ENCODE results near the gene AP3B2.

The AP3B2 gene

GRCh38 chr15:82662641-82663040 lies 47.0 kb downstream of the AP3B2 start:
- POLR2A ChIA-PET, result no interaction called here
- Histone ChIP-seq H3K4me3 (ENCODE audit: control insufficient read depth in 1 of 7, extremely low read depth in 1 of 7, insufficient read depth in 4 of 7, low read depth in 2 of 7, low read length in 6 of 7) (no peak overlapping the region), H3K27ac (ENCODE audit: insufficient read depth in 1 of 2, low read depth in 1 of 2, low read length in 2 of 2, poor library complexity in 1 of 2, severe bottlenecking in 2 of 2) (no peak overlapping the region), H3K9me3 (ENCODE audit: control extremely low read depth in 1 of 5, control insufficient read depth in 4 of 5, insufficient read depth in 2 of 5, low read depth in 1 of 5, low read length in 4 of 5) (no peaks in the 10 kb centered on the region), H3K4me1 (ENCODE audit: control extremely low read depth in 1 of 4, control insufficient read depth in 4 of 4, insufficient read depth in 4 of 4, low read length in 3 of 4) (no peaks in the 10 kb centered on the region), H3K36me3 (ENCODE audit: control insufficient read depth in 4 of 4, insufficient read depth in 4 of 4, low read length in 3 of 4) (no peaks in the 10 kb centered on the region), H3K27me3 (replicated peaks in 2 of 5; ENCODE audit: control insufficient read depth in 4 of 5, insufficient read depth in 5 of 5, low read length in 4 of 5) (peaks cover 0 to 5% (median 0%) of the 10 kb centered on the region in 5 experiments)
- WGBS (ENCODE audit: insufficient coverage), result 94% methylated on average over 9 of the region's 9 CpGs
- no peak for DNase-seq
- CTCF ChIA-PET, result no interaction called here

DNA sequence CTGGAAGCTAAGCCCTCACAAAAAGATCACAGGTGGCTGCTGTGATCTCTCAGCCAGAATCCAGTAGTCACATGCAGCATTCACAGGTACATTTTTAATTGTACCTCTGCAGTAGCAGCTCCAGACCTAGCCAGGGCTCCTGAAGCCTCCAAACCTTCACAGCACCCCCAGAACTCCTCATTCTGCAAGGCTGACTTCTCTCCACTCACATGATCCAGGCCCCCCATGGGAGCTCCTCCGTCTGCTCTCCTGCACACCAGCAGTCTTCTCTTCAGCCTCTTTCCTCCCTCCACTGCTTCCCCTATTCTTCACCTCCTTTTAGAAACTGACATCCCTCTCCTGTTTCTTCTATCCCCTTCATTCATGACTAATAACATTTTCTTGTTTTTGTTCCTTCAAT lies 49.3 kb downstream of the AP3B2 start:
- Histone ChIP-seq H3K4me3 (ENCODE audit: control insufficient read depth in 1 of 7, extremely low read depth in 1 of 7, insufficient read depth in 4 of 7, low read depth in 2 of 7, low read length in 6 of 7) (no peak overlapping the region), H3K27me3 (replicated peaks in 2 of 5; ENCODE audit: control insufficient read depth in 4 of 5, insufficient read depth in 5 of 5, low read length in 4 of 5) (peaks cover 0 to 11% (median 0%) of the 10 kb centered on the region in 5 experiments), H3K9me3 (ENCODE audit: control extremely low read depth in 1 of 5, control insufficient read depth in 4 of 5, insufficient read depth in 2 of 5, low read depth in 1 of 5, low read length in 4 of 5) (no peaks in the 10 kb centered on the region), H3K27ac (ENCODE audit: insufficient read depth in 1 of 2, low read depth in 1 of 2, low read length in 2 of 2, poor library complexity in 1 of 2, severe bottlenecking in 2 of 2) (no peak overlapping the region), H3K36me3 (ENCODE audit: control insufficient read depth in 4 of 4, insufficient read depth in 4 of 4, low read length in 3 of 4) (no peaks in the 10 kb centered on the region), H3K4me1 (ENCODE audit: control extremely low read depth in 1 of 4, control insufficient read depth in 4 of 4, insufficient read depth in 4 of 4, low read length in 3 of 4) (no peaks in the 10 kb centered on the region)
- CTCF ChIA-PET, result interaction anchor here (1.3 to 1.8 kb wide), 2 partner anchors 15 to 19 kb away, joined by 3 to 5 read pairs; no protein-coding TSS in a partner anchor
- POLR2A ChIA-PET, result no interaction called here
- DNase-seq, result no peak
- 100% methylated on average over 1 of the region's 1 CpG for WGBS (ENCODE audit: insufficient coverage)

GRCh38 chr15:82656641-82657266 lies 52.9 kb downstream of the AP3B2 start:
- no peaks in the 10 kb centered on the region for H3K9me3 ChIP-seq (ENCODE audit: control extremely low read depth in 1 of 5, control insufficient read depth in 4 of 5, insufficient read depth in 2 of 5, low read depth in 1 of 5, low read length in 4 of 5)
- WGBS (ENCODE audit: insufficient coverage), result 76% methylated on average over 5 of the region's 7 CpGs
- no peaks in the 10 kb centered on the region for H3K36me3 ChIP-seq (ENCODE audit: control insufficient read depth in 4 of 4, insufficient read depth in 4 of 4, low read length in 3 of 4)
- ChIA-PET CTCF (no interaction called here), POLR2A (no interaction called here)
- H3K4me3 ChIP-seq (ENCODE audit: control insufficient read depth in 1 of 7, extremely low read depth in 1 of 7, insufficient read depth in 4 of 7, low read depth in 2 of 7, low read length in 6 of 7), result no peak overlapping the region
- no peak overlapping the region for H3K27ac ChIP-seq (ENCODE audit: insufficient read depth in 1 of 2, low read depth in 1 of 2, low read length in 2 of 2, poor library complexity in 1 of 2, severe bottlenecking in 2 of 2)
- no peaks in the 10 kb centered on the region for H3K4me1 ChIP-seq (ENCODE audit: control extremely low read depth in 1 of 4, control insufficient read depth in 4 of 4, insufficient read depth in 4 of 4, low read length in 3 of 4)
- H3K27me3 ChIP-seq (replicated peaks in 2 of 5; ENCODE audit: control insufficient read depth in 4 of 5, insufficient read depth in 5 of 5, low read length in 4 of 5), result peaks cover 0 to 18% (median 0%) of the 10 kb centered on the region in 5 experiments
- DNase-seq, result no peak

- no peaks in the 10 kb centered on the region for H3K36me3 ChIP-seq (ENCODE audit: control insufficient read depth in 4 of 4, insufficient read depth in 4 of 4, low read length in 3 of 4)
- ChIA-PET POLR2A (no interaction called here), CTCF (no interaction called here)
- 100% methylated on average over 3 of the region's 3 CpGs for WGBS (ENCODE audit: insufficient coverage)
- no peak overlapping the region for H3K4me3 ChIP-seq (ENCODE audit: control insufficient read depth in 1 of 7, extremely low read depth in 1 of 7, insufficient read depth in 4 of 7, low read depth in 2 of 7, low read length in 6 of 7)
- H3K27ac ChIP-seq (ENCODE audit: insufficient read depth in 1 of 2, low read depth in 1 of 2, low read length in 2 of 2, poor library complexity in 1 of 2, severe bottlenecking in 2 of 2), result no peak overlapping the region
- no peak for DNase-seq
- H3K27me3 ChIP-seq (replicated peaks in 2 of 5; ENCODE audit: control insufficient read depth in 4 of 5, insufficient read depth in 5 of 5, low read length in 4 of 5), result peaks cover 0 to 18% (median 0%) of the 10 kb centered on the region in 5 experiments
- no peaks in the 10 kb centered on the region for H3K9me3 ChIP-seq (ENCODE audit: control extremely low read depth in 1 of 5, control insufficient read depth in 4 of 5, insufficient read depth in 2 of 5, low read depth in 1 of 5, low read length in 4 of 5)
- no peaks in the 10 kb centered on the region for H3K4me1 ChIP-seq (ENCODE audit: control extremely low read depth in 1 of 4, control insufficient read depth in 4 of 4, insufficient read depth in 4 of 4, low read length in 3 of 4)
Observed at GRCh38 chr15:82655606-82656005, 54.1 kb downstream of the AP3B2 start.

DNA sequence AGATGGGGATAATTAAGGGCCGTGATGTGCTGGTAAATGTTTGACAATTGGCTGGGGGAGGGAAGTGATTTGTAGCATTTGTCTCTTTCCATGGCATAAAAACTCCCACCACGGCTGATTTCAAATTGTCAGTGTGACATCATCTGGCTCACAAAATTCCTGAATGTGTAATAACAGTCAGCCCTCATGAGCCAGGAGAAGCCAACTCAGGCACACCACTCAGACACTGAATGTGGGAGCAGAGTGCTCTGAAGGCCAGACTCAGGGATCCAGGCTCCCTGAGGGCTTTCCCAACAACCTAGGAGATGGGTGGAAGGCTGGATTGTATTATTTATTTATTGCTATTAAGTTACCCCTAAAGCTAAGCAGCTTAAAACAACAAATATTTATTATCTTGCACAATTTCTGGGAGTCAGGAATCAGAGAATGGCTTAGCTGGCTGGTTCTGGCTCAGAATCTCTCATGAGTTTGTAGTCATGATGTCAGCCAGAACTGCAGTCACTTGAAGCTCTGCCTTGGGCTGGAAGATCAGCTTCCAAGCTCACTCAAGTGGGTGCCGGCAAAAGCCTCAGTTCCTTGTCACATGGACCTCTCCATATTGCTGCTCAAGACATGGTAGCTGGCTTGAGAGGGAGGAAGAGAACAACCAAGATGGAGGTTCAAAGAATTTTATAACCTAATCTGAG lies 56.0 kb downstream of the AP3B2 start:
- ChIA-PET POLR2A (no interaction called here), CTCF (no interaction called here)
- 100% methylated on average over 1 of the region's 3 CpGs for WGBS (ENCODE audit: insufficient coverage)
- Histone ChIP-seq H3K27ac (ENCODE audit: insufficient read depth in 1 of 2, low read depth in 1 of 2, low read length in 2 of 2, poor library complexity in 1 of 2, severe bottlenecking in 2 of 2) (no peak overlapping the region), H3K9me3 (ENCODE audit: control extremely low read depth in 1 of 5, control insufficient read depth in 4 of 5, insufficient read depth in 2 of 5, low read depth in 1 of 5, low read length in 4 of 5) (no peaks in the 10 kb centered on the region), H3K4me3 (ENCODE audit: control insufficient read depth in 1 of 7, extremely low read depth in 1 of 7, insufficient read depth in 4 of 7, low read depth in 2 of 7, low read length in 6 of 7) (no peak overlapping the region), H3K4me1 (ENCODE audit: control extremely low read depth in 1 of 4, control insufficient read depth in 4 of 4, insufficient read depth in 4 of 4, low read length in 3 of 4) (peaks cover 0 to 3% (median 0%) of the 10 kb centered on the region in 4 experiments), H3K27me3 (replicated peaks in 2 of 5; ENCODE audit: control insufficient read depth in 4 of 5, insufficient read depth in 5 of 5, low read length in 4 of 5) (peaks cover 0 to 29% (median 7%) of the 10 kb centered on the region in 5 experiments), H3K36me3 (ENCODE audit: control insufficient read depth in 4 of 4, insufficient read depth in 4 of 4, low read length in 3 of 4) (no peaks in the 10 kb centered on the region)
- DNase-seq, result no peak

GRCh38 chr15:82651708-82652107 lies 58.0 kb downstream of the AP3B2 start:
- H3K4me1 ChIP-seq (ENCODE audit: control extremely low read depth in 1 of 4, control insufficient read depth in 4 of 4, insufficient read depth in 4 of 4, low read length in 3 of 4), result peaks cover 0 to 19% (median 14%) of the 10 kb centered on the region in 4 experiments
- ChIA-PET CTCF (no interaction called here), POLR2A (no interaction called here)
- WGBS (ENCODE audit: insufficient coverage), result 83% methylated on average over 1 of the region's 2 CpGs
- no peak overlapping the region for H3K4me3 ChIP-seq (ENCODE audit: control insufficient read depth in 1 of 7, extremely low read depth in 1 of 7, insufficient read depth in 4 of 7, low read depth in 2 of 7, low read length in 6 of 7)
- H3K27me3 ChIP-seq (replicated peaks in 2 of 5; ENCODE audit: control insufficient read depth in 4 of 5, insufficient read depth in 5 of 5, low read length in 4 of 5), result peaks cover 0 to 33% (median 24%) of the 10 kb centered on the region in 5 experiments
- DNase-seq, result no peak
- no peaks in the 10 kb centered on the region for H3K36me3 ChIP-seq (ENCODE audit: control insufficient read depth in 4 of 4, insufficient read depth in 4 of 4, low read length in 3 of 4)
- no peak overlapping the region for H3K27ac ChIP-seq (ENCODE audit: insufficient read depth in 1 of 2, low read depth in 1 of 2, low read length in 2 of 2, poor library complexity in 1 of 2, severe bottlenecking in 2 of 2)
- peaks cover 0 to 3% (median 0%) of the 10 kb centered on the region in 5 experiments for H3K9me3 ChIP-seq (ENCODE audit: control extremely low read depth in 1 of 5, control insufficient read depth in 4 of 5, insufficient read depth in 2 of 5, low read depth in 1 of 5, low read length in 4 of 5)

- H3K4me1 ChIP-seq (ENCODE audit: control extremely low read depth in 1 of 4, control insufficient read depth in 4 of 4, insufficient read depth in 4 of 4, low read length in 3 of 4), result peaks cover 0 to 29% (median 19%) of the 10 kb centered on the region in 4 experiments
- CTCF ChIA-PET, result interaction anchor here (0.9 to 1.6 kb wide), 2 partner anchors 16 to 155 kb away, joined by 3 read pairs; no protein-coding TSS in a partner anchor
- H3K27ac ChIP-seq (ENCODE audit: insufficient read depth in 1 of 2, low read depth in 1 of 2, low read length in 2 of 2, poor library complexity in 1 of 2, severe bottlenecking in 2 of 2), result no peak overlapping the region
- peaks cover 0 to 42% (median 39%) of the 10 kb centered on the region in 5 experiments for H3K27me3 ChIP-seq (replicated peaks in 2 of 5; ENCODE audit: control insufficient read depth in 4 of 5, insufficient read depth in 5 of 5, low read length in 4 of 5)
- no peak overlapping the region for H3K4me3 ChIP-seq (ENCODE audit: control insufficient read depth in 1 of 7, extremely low read depth in 1 of 7, insufficient read depth in 4 of 7, low read depth in 2 of 7, low read length in 6 of 7)
- no peak for DNase-seq
- H3K9me3 ChIP-seq (ENCODE audit: control extremely low read depth in 1 of 5, control insufficient read depth in 4 of 5, insufficient read depth in 2 of 5, low read depth in 1 of 5, low read length in 4 of 5), result peaks cover 0 to 3% (median 0%) of the 10 kb centered on the region in 5 experiments
- POLR2A ChIA-PET, result interaction anchor here (0.6 kb wide), 1 partner anchor 20 kb away, joined by 3 read pairs; no protein-coding TSS in a partner anchor
- no peaks in the 10 kb centered on the region for H3K36me3 ChIP-seq (ENCODE audit: control insufficient read depth in 4 of 4, insufficient read depth in 4 of 4, low read length in 3 of 4)
Observed at GRCh38 chr15:82650046-82650670, 59.5 kb downstream of the AP3B2 start.

Measured in common myeloid progenitor, CD34-positive (primary cell).